ENCODE measurements around the gene TRAPPC10. TPM values are rescaled to one million over a fixed set of nuclear protein-coding genes. Genes with fewer than 3 reads are reported as not detected.

TRAPPC10 gene
- total and polyA plus RNA-seq, 8 donors = 7.2 to 19.1 (median 11.5) TPM

- Histone ChIP-seq H3K4me1 (peaks cover 0 to 10% (median 9%) of the 10 kb centered on the region in 3 donors), H3K4me3 (no peak overlapping the region), H3K36me3 (no peaks in the 10 kb centered on the region), H3K27ac (no peak overlapping the region), H3K27me3 (no peaks in the 10 kb centered on the region), H3K9me3 (no peaks in the 10 kb centered on the region)
- WGBS, 2 donors = 97% methylated on average over 18 of the region's 18 CpGs
- FAIRE-seq (no peak), DNase-seq (peak in 1 of 6 donors; percentile 20), ATAC-seq (no peak)
- TF ChIP-seq CTCF (IDR thresholded peaks at IDR 0.05) = no peak
- intact Hi-C loops (cut with DNase I) = no loop called here
These were observed 34.6 kb downstream of the TRAPPC10 start for GRCh38 chr21:44046734-44047133.

- ATAC-seq (no peak), DNase-seq (peak in 1 of 6 donors; percentile 23), FAIRE-seq (no peak)
- Histone ChIP-seq H3K27ac (no peak overlapping the region), H3K27me3 (no peaks in the 10 kb centered on the region), H3K4me3 (no peak overlapping the region), H3K36me3 (no peaks in the 10 kb centered on the region), H3K4me1 (peaks cover 0 to 12% (median 10%) of the 10 kb centered on the region in 3 donors), H3K9me3 (no peaks in the 10 kb centered on the region)
- intact Hi-C loops (cut with DNase I) = no loop called here
- TF ChIP-seq CTCF (IDR thresholded peaks at IDR 0.05) = no peak
- 87 to 92% methylated on average over 7 of the region's 7 CpGs for WGBS, 2 donors
These were observed 36.0 kb downstream of the TRAPPC10 start for GRCh38 chr21:44047996-44048560.

- H3K9me3 ChIP-seq = no peaks in the 10 kb centered on the region
- WGBS, 2 donors = 81 to 82% methylated on average over 5 of the region's 5 CpGs
- no peak overlapping the region for H3K4me3 ChIP-seq
- peak in 1 of 6 donors; percentile 18 for DNase-seq
- H3K36me3 ChIP-seq = no peaks in the 10 kb centered on the region
- intact Hi-C loops (cut with DNase I) = no loop called here
- ATAC-seq = no peak
- H3K4me1 ChIP-seq = peaks cover 0 to 12% (median 10%) of the 10 kb centered on the region in 3 donors
- no peak overlapping the region for H3K27ac ChIP-seq
- H3K27me3 ChIP-seq = no peaks in the 10 kb centered on the region
- no peak for TF ChIP-seq CTCF (IDR thresholded peaks at IDR 0.05)
- FAIRE-seq = no peak
These were observed 37.1 kb downstream of the TRAPPC10 start for GRCh38 chr21:44049182-44049581.

GRCh38 chr21:44049606-44050005 lies 37.5 kb downstream of the TRAPPC10 start:
- Histone ChIP-seq H3K9me3 (no peaks in the 10 kb centered on the region), H3K27me3 (no peaks in the 10 kb centered on the region), H3K4me3 (no peak overlapping the region), H3K27ac (no peak overlapping the region), H3K36me3 (no peaks in the 10 kb centered on the region), H3K4me1 (peaks cover 0 to 12% (median 10%) of the 10 kb centered on the region in 3 donors)
- ATAC-seq = no peak
- peak in 1 of 6 donors; percentile 18 for DNase-seq
- no peak for FAIRE-seq
- 96 to 97% methylated on average over 3 of the region's 3 CpGs for WGBS, 2 donors
- intact Hi-C loops (cut with DNase I) = no loop called here
- TF ChIP-seq CTCF (IDR thresholded peaks at IDR 0.05) = no peak

GRCh38 chr21:44050276-44050675 lies 38.2 kb downstream of the TRAPPC10 start:
- TF ChIP-seq CTCF (IDR thresholded peaks at IDR 0.05) = no peak
- H3K4me3 ChIP-seq = no peak overlapping the region
- DNase-seq (peak in 1 of 6 donors; percentile 17), FAIRE-seq (no peak), ATAC-seq (no peak)
- no peaks in the 10 kb centered on the region for H3K27me3 ChIP-seq
- intact Hi-C loops (cut with DNase I) = no loop called here
- peak overlapping the region in 1 of 4 donors; percentile 77 for H3K27ac ChIP-seq
- H3K4me1 ChIP-seq = peaks cover 0 to 12% (median 10%) of the 10 kb centered on the region in 3 donors
- WGBS, 2 donors = 70 to 78% methylated on average over 5 of the region's 5 CpGs
- H3K9me3 ChIP-seq = no peaks in the 10 kb centered on the region
- no peaks in the 10 kb centered on the region for H3K36me3 ChIP-seq

Measured in pancreas (tissue), 10 donors.